H1 (cell line): ENCODE measurements around the gene VEPH1. TPM values are rescaled to one million over a fixed set of nuclear protein-coding genes. Genes with fewer than 3 reads are reported as not detected.

Experiments
- CTCF ChIA-PET: fragments of 300-600 bp; sonication (Branson Sonifier 250); formaldehyde crosslinking; loops from one replicate; lab custom pipeline; 2021; ENCODE audit not compliant: partially characterized antibody; lab: Charles Lee
- POLR2A ChIA-PET: fragments of 300-600 bp; sonication (Branson Sonifier 250); formaldehyde crosslinking; loops from one replicate; lab custom pipeline; 2021; ENCODE audit warnings: inconsistent platforms; ENCODE audit not compliant: partially characterized antibody; lab: Charles Lee
- DNase-seq, 2 experiments: peaks; one replicate each; pipeline versions ENCODE4 v3.0.0 to v3.0.0-alpha.2; 2010 to 2022; ENCODE audit warnings: low spot score in 2 of 2, low read depth in 1 of 2, mixed read lengths in 1 of 2
- FAIRE-seq: peaks from 2 replicates; lab custom pipeline; 2011; peaks lifted over from hg19 to GRCh38; lab: Jason Lieb, UNC
- H2AFZ ChIP-seq: 2 replicates; pipeline ENCODE4 v1.8.1; 2012; ENCODE audit warnings: low read length, inconsistent platforms
- H2AK5ac ChIP-seq: 2 replicates; pipeline ENCODE4 v1.6.1; 2013; ENCODE audit warnings: low read depth, low read length
- H2BK120ac ChIP-seq: replicated peaks from 2 replicates; pipeline ENCODE3; 2013; ENCODE audit warnings: low read depth, low read length, inconsistent platforms
- H2BK12ac ChIP-seq: 2 replicates; pipeline ENCODE4 v1.6.1; 2013; ENCODE audit warnings: low read depth, low read length
- H2BK15ac ChIP-seq: 2 replicates; pipeline ENCODE4 v1.6.1; 2013; ENCODE audit warnings: low read length
- H2BK20ac ChIP-seq: 2 replicates; pipeline ENCODE4 v1.6.1; 2013; ENCODE audit warnings: low read length
- H2BK5ac ChIP-seq: 2 replicates; pipeline ENCODE4 v1.6.1; 2013; ENCODE audit warnings: low read depth, low read length
- H3K14ac ChIP-seq: 2 replicates; pipeline ENCODE4 v1.6.1; 2013; ENCODE audit warnings: inconsistent platforms; ENCODE audit not compliant: insufficient read length
- H3K18ac ChIP-seq: 2 replicates; pipeline ENCODE4 v1.6.1; 2013; ENCODE audit warnings: low read length; ENCODE audit errors: extremely low read depth
- H3K23ac ChIP-seq: 2 replicates; pipeline ENCODE4 v1.6.1; 2013; ENCODE audit warnings: inconsistent platforms; ENCODE audit not compliant: insufficient read length
- H3K23me2 ChIP-seq: 2 replicates; pipeline ENCODE4 v1.6.1; 2013; ENCODE audit warnings: low read depth, low read length
- H3K27ac ChIP-seq: 2 replicates; pipeline ENCODE4 v1.6.1; 2011; ENCODE audit warnings: low read depth, low read length, inconsistent platforms
- H3K27me3 ChIP-seq, 4 experiments: replicated peaks in 1 of 4; 1 replicate in 1 of 4; 2 replicates in 3 of 4; pipeline versions ENCODE4 v1.6.1 to v1.8.1; 2011 to 2013; ENCODE audit warnings: low read length in 3 of 4, mild to moderate bottlenecking in 3 of 4, inconsistent platforms in 2 of 4, mixed read lengths in 2 of 4, moderate library complexity in 1 of 4; ENCODE audit not compliant: control insufficient read depth in 3 of 4, insufficient read depth in 3 of 4; ENCODE audit errors: extremely low read depth in 1 of 4
- H3K36me3 ChIP-seq, 4 experiments: 2 replicates each; pipeline versions ENCODE4 v1.6.1 to v1.8.1; 2011 to 2013; ENCODE audit warnings: mild to moderate bottlenecking in 4 of 4, low read length in 3 of 4, moderate library complexity in 2 of 4, control low read depth in 1 of 4, inconsistent platforms in 1 of 4; ENCODE audit not compliant: insufficient read depth in 4 of 4, control insufficient read depth in 2 of 4
- H3K4ac ChIP-seq: replicated peaks from 2 replicates; pipeline ENCODE3; 2013; ENCODE audit warnings: low read length, low read depth, mixed read lengths, inconsistent platforms; ENCODE audit not compliant: insufficient read length
- H3K4me1 ChIP-seq, 4 experiments: replicated peaks in 1 of 4; 1 replicate in 1 of 4; 2 replicates in 3 of 4; pipeline versions ENCODE4 v1.6.1 to v1.8.1; 2011 to 2013; ENCODE audit warnings: low read length in 3 of 4, inconsistent platforms in 2 of 4, mixed read lengths in 1 of 4; ENCODE audit not compliant: insufficient read depth in 4 of 4, control insufficient read depth in 3 of 4
- H3K4me2 ChIP-seq, 2 experiments: 2 replicates each; pipeline versions ENCODE4 v1.6.1 to v1.8.1; 2011 to 2013; ENCODE audit warnings: low read depth in 2 of 2, low read length in 2 of 2, control low read depth in 1 of 2, inconsistent platforms in 1 of 2, mild to moderate bottlenecking in 1 of 2; ENCODE audit not compliant: insufficient read depth in 1 of 2
- H3K4me3 ChIP-seq, 4 experiments: fragments of 200-600, 300-600 bp in 1 of 4; sonication (generic), shearing (Covaris generic), sonication (Bioruptor Twin) in 1 of 4; 2 replicates each; pipeline versions ENCODE4 v1.5.1 to v1.8.1; 2011 to 2016; ENCODE audit warnings: low read length in 4 of 4, low read depth in 3 of 4, control low read depth in 2 of 4, inconsistent platforms in 2 of 4, mild to moderate bottlenecking in 2 of 4, mixed read lengths in 1 of 4, moderate library complexity in 1 of 4; ENCODE audit not compliant: insufficient read depth in 2 of 4; ENCODE audit errors: extremely low read depth in 1 of 4
- H3K56ac ChIP-seq: replicated peaks from 2 replicates; pipeline ENCODE3; 2013; ENCODE audit warnings: low read depth, mild to moderate bottlenecking, mixed read lengths, low read length, inconsistent platforms; ENCODE audit not compliant: insufficient read length
- H3K79me1 ChIP-seq: 2 replicates; pipeline ENCODE4 v1.6.1; 2013; ENCODE audit warnings: low read depth, low read length, control low read depth
- H3K79me2 ChIP-seq, 2 experiments: 2 replicates each; pipeline versions ENCODE4 v1.6.1 to v1.8.1; 2012 to 2013; ENCODE audit warnings: low read length in 2 of 2, mild to moderate bottlenecking in 2 of 2, inconsistent platforms in 1 of 2; ENCODE audit not compliant: insufficient read depth in 2 of 2, control insufficient read depth in 1 of 2
- H3K9ac ChIP-seq, 4 experiments: replicated peaks in 1 of 4; 1 replicate in 1 of 4; 2 replicates in 3 of 4; pipeline versions ENCODE4 v1.6.1 to v1.8.1; 2011 to 2013; ENCODE audit warnings: low read depth in 3 of 4, low read length in 3 of 4, control low read depth in 2 of 4, mild to moderate bottlenecking in 2 of 4, moderate library complexity in 2 of 4, inconsistent platforms in 1 of 4; ENCODE audit errors: extremely low read depth in 1 of 4
- H3K9me3 ChIP-seq, 2 experiments: 2 replicates each; pipeline versions ENCODE4 v1.6.1 to v1.8.1; 2012 to 2013; ENCODE audit warnings: mild to moderate bottlenecking in 2 of 2, moderate library complexity in 2 of 2, control low read depth in 1 of 2, inconsistent platforms in 1 of 2, low read depth in 1 of 2, low read length in 1 of 2, mixed read lengths in 1 of 2; ENCODE audit not compliant: insufficient read depth in 2 of 2
- H4K20me1 ChIP-seq, 2 experiments: replicated peaks in 1 of 2; 2 replicates each; pipeline versions ENCODE3 to v1.8.1; 2011 to 2013; ENCODE audit warnings: inconsistent platforms in 2 of 2, low read length in 2 of 2, mild to moderate bottlenecking in 1 of 2; ENCODE audit not compliant: insufficient read depth in 2 of 2, control insufficient read depth in 1 of 2
- H4K5ac ChIP-seq: 2 replicates; pipeline ENCODE4 v1.6.1; 2013; ENCODE audit warnings: low read length, low read depth, mixed read lengths, inconsistent platforms; ENCODE audit not compliant: insufficient read length
- H4K8ac ChIP-seq: 2 replicates; pipeline ENCODE4 v1.8.0; 2013; ENCODE audit warnings: mild to moderate bottlenecking, moderate library complexity, low read length, inconsistent platforms; ENCODE audit not compliant: insufficient read depth; ENCODE audit errors: extremely low read depth
- H4K91ac ChIP-seq: replicated peaks from 2 replicates; pipeline ENCODE3; 2013; ENCODE audit warnings: low read length, mixed read lengths, inconsistent platforms; ENCODE audit not compliant: insufficient read length
- BACH1 ChIP-seq: IDR thresholded peaks from 2 replicates; pipeline ENCODE4 v1.6.1; 2012; ENCODE audit warnings: low read length, improper control_type of control experiment
- CEBPB ChIP-seq: IDR thresholded peaks from 2 replicates; pipeline ENCODE4 v1.6.1; 2012; ENCODE audit warnings: low read depth, low read length
- EGR1 ChIP-seq: IDR thresholded peaks from 2 replicates; pipeline ENCODE4 v1.6.1; 2011; ENCODE audit warnings: low read depth, low read length, borderline replicate concordance
- EP300 ChIP-seq, 2 experiments: IDR thresholded peaks; 1 replicate in 1 of 2; 2 replicates in 1 of 2; pipeline ENCODE4 v1.6.1; 2011 to 2012; ENCODE audit warnings: low read depth in 2 of 2, low read length in 2 of 2, mild to moderate bottlenecking in 2 of 2, borderline replicate concordance in 1 of 2, inconsistent platforms in 1 of 2, moderate library complexity in 1 of 2
- MAX ChIP-seq: IDR thresholded peaks from 2 replicates; pipeline ENCODE4 v1.6.1; 2012; ENCODE audit warnings: inconsistent platforms
- PHF8 ChIP-seq: fragments of 200-600 bp; sonication (generic); conservative IDR thresholded peaks from 2 replicates; pipeline ENCODE4 v1.7.1; 2012; ENCODE audit warnings: low read depth, mild to moderate bottlenecking, inconsistent platforms, low read length, moderate library complexity
- POU5F1 ChIP-seq: IDR thresholded peaks from 2 replicates; pipeline ENCODE4 v1.6.1; 2011; ENCODE audit warnings: low read depth, mild to moderate bottlenecking, low read length, moderate library complexity
- WGBS, 2 experiments: shearing (Covaris generic) in 1 of 2; methylation state at CpG; one replicate each; pipeline versions ENCODE4 v1.1.6 to v1.1.7; 2013 to 2015; ENCODE audit warnings: low lambda C conversion rate in 2 of 2, mixed read lengths in 2 of 2, inconsistent platforms in 1 of 2, low coverage in 1 of 2, missing lambda C conversion rate in 1 of 2; ENCODE audit not compliant: insufficient replicate concordance in 2 of 2, insufficient coverage in 1 of 2, insufficient read length in 1 of 2; ENCODE audit errors: extremely low coverage in 1 of 2, missing lambda C conversion rate in 1 of 2; 5-methylcytosine and 5-hydroxymethylcytosine counted together
- polyA plus RNA-seq, 7 experiments: library from polyadenylated mRNA; depleted of rRNA in 3 of 7; stranded (reverse) in 5 of 7; unstranded in 2 of 7; fragments of >200 nt in 5 of 7; fragments of 200-250 nt in 2 of 7; gene quantifications; 1 replicate in 5 of 7; 2 replicates in 1 of 7; 4 replicates in 1 of 7; pipeline versions ENCODE4 v1.2.1 to v1.2.3, GENCODE V29; 2011 to 2013; ENCODE audit warnings: missing spikeins in 2 of 7, mixed read lengths in 2 of 7
- total RNA-seq: library from RNA; stranded (reverse); fragmentation: NEBNext Ultra II Directional; extraction: Animal tissue kit (Norgen Biotek cat#: 25700); gene quantifications from 2 replicates; pipeline ENCODE4 v1.2.1, GENCODE V29; 2021

Gene VEPH1
- total and polyA plus RNA-seq, 2 of the 8 experiments (the other 6 are each of a cell fraction or from before 2014, with no cell fraction given): 12.0 to 18.3 TPM

- no peak overlapping the region for H3K4ac ChIP-seq
- no peak overlapping the region for H2AFZ ChIP-seq
- H3K9me3 ChIP-seq: no peaks in the 10 kb centered on the region
- CTCF ChIA-PET: interaction anchor here (1.0 to 2.7 kb wide), 3 partner anchors 12 to 92 kb away, joined by 3 to 9 read pairs (median 4); no protein-coding TSS in a partner anchor
- H3K27me3 ChIP-seq: no peaks in the 10 kb centered on the region
- no peak overlapping the region for H3K56ac ChIP-seq
- no peak overlapping the region for H2BK15ac ChIP-seq
- no peak for TF ChIP-seq POU5F1
- no peak for TF ChIP-seq EP300 (IDR thresholded peaks at IDR 0.05; ENCODE audit: borderline replicate concordance in 1 of 2, low read depth in 2 of 2, low read length in 2 of 2)
- TF ChIP-seq PHF8: no peak
- no peak for TF ChIP-seq EGR1
- TF ChIP-seq CEBPB: no peak
- TF ChIP-seq BACH1: no peak
- TF ChIP-seq MAX: no peak
- TF ChIP-seq, all 59 proteins: peak for 0
- no peak overlapping the region for H3K9ac ChIP-seq
- no peak for DNase-seq
- no peak overlapping the region for H2BK12ac ChIP-seq
- no peak overlapping the region for H3K4me2 ChIP-seq
- H2BK5ac ChIP-seq: no peak overlapping the region
- no peak overlapping the region for H3K14ac ChIP-seq
- no peaks in the 10 kb centered on the region for H3K79me1 ChIP-seq
- no peaks in the 10 kb centered on the region for H3K79me2 ChIP-seq
- no peaks in the 10 kb centered on the region for H3K36me3 ChIP-seq
- H2BK120ac ChIP-seq: no peak overlapping the region
- no peak overlapping the region for H4K8ac ChIP-seq
- POLR2A ChIA-PET: interaction anchor here (0.6 to 0.8 kb wide), 2 partner anchors 97 to 205 kb away, joined by 3 read pairs; no protein-coding TSS in a partner anchor
- no peak for FAIRE-seq
- no peak overlapping the region for H2AK5ac ChIP-seq
- no peak overlapping the region for H3K23ac ChIP-seq
- H4K91ac ChIP-seq: no peak overlapping the region
- 90% methylated on average over 1 of the region's 1 CpG; no CpG with 5 or more reads in 1 of the 2 experiments for WGBS, 2 experiments
- H3K18ac ChIP-seq: no peak overlapping the region; the same call in 1 of the 2 replicates
- no peak overlapping the region for H3K4me3 ChIP-seq
- H3K23me2 ChIP-seq: no peaks in the 10 kb centered on the region; the same call in 1 of the 2 replicates
- no peak overlapping the region for H3K27ac ChIP-seq
- no peaks in the 10 kb centered on the region for H4K20me1 ChIP-seq
- peaks cover 0 to 2% (median 0%) of the 10 kb centered on the region in 4 experiments; a peak in 1 of 7 replicates for H3K4me1 ChIP-seq
- no peak overlapping the region for H4K5ac ChIP-seq
- no peak overlapping the region for H2BK20ac ChIP-seq
Observed at GRCh38 chr3:157294491-157294890, 208.7 kb downstream of the VEPH1 start.
